K562 (cell line): ENCODE measurements around the gene MYH7. TPM values are rescaled to one million over a fixed set of nuclear protein-coding genes. Genes with fewer than 3 reads are reported as not detected.

Source experiments
- ATAC-seq: fragments of 200-7000 bp; cut with Tn5 transposase; 3 replicates; pipeline ENCODE4 v1.9.1; 2020; ENCODE audit warnings: moderate library complexity
- BruUV-seq: library from RNA; stranded (reverse); fragments of 400-500 nt; replicated peaks from 2 replicates; lab custom pipeline; 2021; lab: Mats Ljungman, UMichigan
- CTCF ChIA-PET: fragments of 300-600 bp; formaldehyde crosslinking; extraction: SDS; loops from one replicate; lab custom pipeline; 2021; ENCODE audit warnings: low intra/inter-chr PET ratio; lab: Yijun Ruan, JAX
- POLR2A ChIA-PET: fragments of 300-600, 350-650 bp; sonication (Branson Sonifier 250); formaldehyde crosslinking; extraction: SDS; loops from one replicate; lab custom pipeline; 2021; ENCODE audit warnings: antibody characterized with exemption, inconsistent platforms; lab: Yijun Ruan, JAX
- DNase-seq, 4 experiments: peaks; one replicate each; pipeline versions ENCODE4 v3.0.0 to v3.0.0-alpha.2; 2011 to 2018; ENCODE audit warnings: low spot score in 3 of 4, mixed read lengths in 3 of 4; ENCODE audit errors: extremely low read depth in 1 of 4
- FAIRE-seq: peaks from 2 replicates; lab custom pipeline; 2011; peaks lifted over from hg19 to GRCh38; lab: Jason Lieb, UNC
- H2AFZ ChIP-seq: 2 replicates; pipeline ENCODE4 v1.6.0; 2011; ENCODE audit warnings: low read depth, low read length, control low read depth, inconsistent platforms
- H3K27ac ChIP-seq: fragments of 200-600 bp; 3 replicates; pipeline ENCODE4 v1.8.0; 2011; ENCODE audit warnings: low read depth, mild to moderate bottlenecking, control low read depth, inconsistent platforms, low read length, moderate library complexity, mixed read lengths; ENCODE audit errors: extremely low read depth
- H3K27me3 ChIP-seq, 2 experiments: fragments of 300-600 bp in 1 of 2; 2 replicates in 1 of 2; 3 replicates in 1 of 2; pipeline versions ENCODE4 v1.6.0 to v1.8.0; 2011; ENCODE audit warnings: inconsistent platforms in 2 of 2, low read length in 2 of 2, mild to moderate bottlenecking in 1 of 2, mixed read lengths in 1 of 2, moderate library complexity in 1 of 2; ENCODE audit not compliant: control insufficient read depth in 2 of 2, insufficient read depth in 2 of 2
- H3K36me3 ChIP-seq: fragments of 300-600 bp; 3 replicates; pipeline ENCODE4 v1.8.0; 2011; ENCODE audit warnings: mild to moderate bottlenecking, low read length, inconsistent platforms; ENCODE audit not compliant: control insufficient read depth, insufficient read depth
- H3K4me1 ChIP-seq, 2 experiments: fragments of 200-600 bp in 1 of 2; replicated peaks in 1 of 2; 2 replicates in 1 of 2; 3 replicates in 1 of 2; pipeline versions ENCODE4 v1.5.1 to v1.8.0; 2011; ENCODE audit warnings: inconsistent platforms in 2 of 2, low read length in 2 of 2, mild to moderate bottlenecking in 1 of 2, mixed read lengths in 1 of 2, moderate library complexity in 1 of 2; ENCODE audit not compliant: control insufficient read depth in 2 of 2, insufficient read depth in 2 of 2
- H3K4me2 ChIP-seq: 2 replicates; pipeline ENCODE4 v1.6.1; 2011; ENCODE audit warnings: low read length, control low read depth, inconsistent platforms, mixed read lengths; ENCODE audit not compliant: insufficient read depth
- H3K4me3 ChIP-seq: fragments of 200-600 bp; sonication (generic), shearing (Covaris generic); 2 replicates; pipeline ENCODE4 v1.5.1; 2016; ENCODE audit warnings: control low read depth, inconsistent platforms
- H3K79me2 ChIP-seq: fragments of 200-600 bp; 3 replicates; pipeline ENCODE4 v1.8.0; 2011; ENCODE audit warnings: low read length, inconsistent platforms; ENCODE audit not compliant: control insufficient read depth, insufficient read depth
- H3K9ac ChIP-seq, 2 experiments: 2 replicates each; pipeline versions ENCODE4 v1.6.0 to v1.6.1; 2011; ENCODE audit warnings: low read depth in 2 of 2, low read length in 2 of 2, control low read depth in 1 of 2, inconsistent platforms in 1 of 2, mild to moderate bottlenecking in 1 of 2, mixed read lengths in 1 of 2; ENCODE audit not compliant: insufficient read depth in 1 of 2
- H3K9me1 ChIP-seq: one replicate; pipeline ENCODE4 v1.6.0; 2011; ENCODE audit warnings: inconsistent platforms, mild to moderate bottlenecking, low read length, moderate library complexity; ENCODE audit not compliant: control insufficient read depth, insufficient read depth
- H3K9me3 ChIP-seq: replicated peaks from 2 replicates; pipeline ENCODE4 v1.5.1; 2011; ENCODE audit warnings: low read depth, low read length, inconsistent platforms; ENCODE audit not compliant: control insufficient read depth, insufficient read depth
- H4K20me1 ChIP-seq: replicated peaks from 2 replicates; pipeline ENCODE4 v1.6.1; 2011; ENCODE audit warnings: low read length, inconsistent platforms, mixed read lengths; ENCODE audit not compliant: control insufficient read depth, insufficient read depth
- EWSR1 ChIP-seq: fragments of 450-650 bp; IDR thresholded peaks from 2 replicates; pipeline ENCODE4 v1.6.1; 2018; ENCODE audit warnings: borderline replicate concordance, mild to moderate bottlenecking, low read depth, moderate library complexity; ENCODE audit not compliant: partially characterized antibody
- HDGF ChIP-seq: fragments of 450-650 bp; IDR thresholded peaks from 2 replicates; pipeline ENCODE4 v1.6.1; 2016
- HNRNPLL ChIP-seq: fragments of 200-400 bp; formaldehyde crosslinking; IDR thresholded peaks from 2 replicates; pipeline ENCODE4 v1.6.1; 2017; ENCODE audit warnings: low read length, low read depth, mild to moderate bottlenecking; ENCODE audit not compliant: poor library complexity, severe bottlenecking
- ILK ChIP-seq: fragments of 450-650 bp; IDR thresholded peaks from 2 replicates; pipeline ENCODE4 v1.6.1; 2016; ENCODE audit warnings: missing genetic modification characterization, low read depth, mild to moderate bottlenecking, missing compliant biosample characterization, moderate library complexity, borderline replicate concordance
- SAFB2 ChIP-seq: fragments of 200-400 bp; formaldehyde crosslinking; IDR thresholded peaks from 2 replicates; pipeline ENCODE4 v1.6.1; 2018; ENCODE audit warnings: borderline replicate concordance, low read length, low read depth, moderate library complexity; ENCODE audit not compliant: severe bottlenecking
- ZNF197 ChIP-seq: fragments of 200-800 bp; sonication (Bioruptor generic); IDR thresholded peaks from 2 replicates; pipeline ENCODE4 v1.6.1; 2016; ENCODE audit warnings: low read depth, missing genetic modification characterization, missing compliant biosample characterization
- ZNF785 ChIP-seq: fragments of 250-450 bp; sonication (Bioruptor Pico); IDR thresholded peaks from 2 replicates; pipeline ENCODE4 v1.4.0; 2020; ENCODE audit warnings: mild to moderate bottlenecking
- in situ Hi-C: fragments of 300-500 bp; cut with MboI; formaldehyde crosslinking; loops from 4 replicates; pipeline ENCODE4 v1.15.0; 2018; ENCODE audit warnings: inconsistent platforms, mixed read lengths
- intact Hi-C: fragments of 100-400 bp; cut with micrococcal nuclease; formaldehyde crosslinking; loops from 2 replicates; pipeline ENCODE4 v1.14.2; 2022
- polyA plus RNA-seq, 8 experiments: library from polyadenylated mRNA; depleted of rRNA in 4 of 8; stranded (reverse) in 5 of 8; unstranded in 3 of 8; fragments of >200 nt; fragmentation: Nextera tagmentation in 2 of 8; fragmentation: Illumina TruSeq in 1 of 8; extraction: Ambion mirVana in 2 of 8; extraction: Trizol in 1 of 8; gene quantifications; 2 replicates each; pipeline versions ENCODE4 v1.2.1 to v1.2.3, GENCODE V29; 2011 to 2014; ENCODE audit warnings: inconsistent platforms in 1 of 8, missing spikeins in 1 of 8
- total RNA-seq, 7 experiments: library from RNA; depleted of rRNA in 6 of 7; stranded (reverse); fragments of >200 nt in 6 of 7; fragmentation: Illumina TruSeq in 2 of 7; extraction: Trizol in 2 of 7; gene quantifications; 2 replicates each; pipeline versions ENCODE4 v1.2.1 to v1.2.3, GENCODE V29; 2011 to 2021; ENCODE audit warnings: low replicate concordance in 1 of 7

MYH7 gene
- total and polyA plus RNA-seq, 9 of the 15 experiments (the other 6 are each of a cell fraction or from before 2014, with no cell fraction given): not detected

DNA sequence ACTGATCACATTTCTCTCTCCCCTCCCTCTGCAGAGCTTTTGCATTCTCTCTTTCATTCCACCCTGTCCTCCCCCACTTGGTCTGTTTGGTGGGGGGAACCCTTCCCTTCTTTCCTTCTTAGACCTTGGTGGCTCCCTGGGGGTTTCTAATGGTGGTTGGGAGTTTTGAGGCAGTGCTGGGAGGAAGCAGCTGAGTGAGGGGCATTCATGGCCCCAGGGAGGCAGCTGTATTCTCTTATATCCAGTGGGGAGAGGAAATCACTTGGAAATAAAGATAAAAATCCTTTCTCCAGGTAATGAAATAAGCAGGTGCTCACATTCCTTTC is 47.3 kb upstream of the MYH7 start:
- FAIRE-seq: no peak
- intact Hi-C loops (loop anchor here (5.0 kb wide), 1 partner anchor 50 kb away; no protein-coding TSS in a partner anchor), in situ Hi-C loops (no loop called here)
- no TSS peak for BruUV-seq
- no peaks in the 10 kb centered on the region for H3K79me2 ChIP-seq
- peaks cover 5% of the 10 kb centered on the region; the same call in 1 of the 2 replicates for H4K20me1 ChIP-seq
- H3K4me2 ChIP-seq: no peak overlapping the region
- TF ChIP-seq SAFB2: no peak
- no peak for TF ChIP-seq ZNF785 (CRISPR knock-in tag)
- TF ChIP-seq HDGF: no peak
- TF ChIP-seq ILK (tag): no peak
- no peak for TF ChIP-seq EWSR1
- no peak for TF ChIP-seq ZNF197 (CRISPR knock-in tag)
- no peak for TF ChIP-seq HNRNPLL
- H3K4me1 ChIP-seq: no peaks in the 10 kb centered on the region
- peaks cover 14% of the 10 kb centered on the region; the same call in 1 of the 3 replicates for H3K36me3 ChIP-seq
- H3K9me3 ChIP-seq: no peaks in the 10 kb centered on the region
- H3K4me3 ChIP-seq: no peak overlapping the region
- H2AFZ ChIP-seq: no peak overlapping the region
- no peaks in the 10 kb centered on the region for H3K9me1 ChIP-seq
- POLR2A ChIA-PET: no interaction called here
- DNase-seq: no peak
- H3K27me3 ChIP-seq: no peaks in the 10 kb centered on the region
- H3K27ac ChIP-seq: no peak overlapping the region
- no peak overlapping the region for H3K9ac ChIP-seq
- ATAC-seq: no peak
- CTCF ChIA-PET: no interaction called here
